Vagina (tissue), 2 donors: ENCODE measurements around the gene ZFYVE9.

Experiments
- CTCF ChIP-seq, 3 experiments: fragments of 450-650 bp in 2 of 3; fragments of 200-600 bp in 1 of 3; sonication (generic) in 1 of 3; IDR thresholded peaks; one replicate each; pipeline ENCODE4 v1.5.1; 2017 to 2019; ENCODE audit warnings: antibody characterized with exemption in 3 of 3, mild to moderate bottlenecking in 2 of 3, moderate library complexity in 2 of 3
- POLR2A ChIP-seq, 2 donors: fragments of 450-650 bp; IDR thresholded peaks; one replicate each; pipeline ENCODE4 v1.6.1; 2017; ENCODE audit warnings: antibody characterized with exemption in 2 of 2, mild to moderate bottlenecking in 2 of 2, moderate library complexity in 2 of 2

DNA sequence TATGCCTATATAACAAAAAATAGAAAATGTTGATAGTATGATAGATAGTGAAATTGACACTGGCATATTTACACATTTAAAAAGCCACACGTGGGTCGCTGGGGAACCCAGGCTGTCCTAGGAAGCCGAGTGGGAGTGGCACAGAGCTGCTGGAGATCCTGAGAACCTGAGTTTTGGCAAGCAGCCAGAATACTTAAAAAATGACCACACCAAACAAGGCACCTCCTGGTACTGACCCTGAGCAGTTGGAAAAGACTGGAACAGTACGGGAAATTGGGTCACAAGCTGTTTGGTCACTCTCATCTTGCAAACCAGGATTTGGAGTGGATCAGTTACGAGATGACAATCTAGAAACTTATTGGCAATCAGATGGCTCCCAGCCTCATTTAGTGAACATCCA, 111.5 kb downstream of the ZFYVE9 start:
- TF ChIP-seq CTCF (IDR thresholded peaks at IDR 0.05) (no peak), POLR2A (IDR thresholded peaks at IDR 0.05) (no peak)
